HepG2 (cell line): Measurements from ENCODE around the gene ALPL. TPM values are rescaled to one million over a fixed set of nuclear protein-coding genes. Genes with fewer than 3 reads are reported as not detected.

Source experiments
- KDM2A ChIP-seq: sonication (generic); formaldehyde crosslinking; IDR thresholded peaks from 2 replicates; pipeline ENCODE4 v1.4.0; 2020; ENCODE audit warnings: low read depth, missing genetic modification reagents, borderline replicate concordance
- MXI1 ChIP-seq: IDR thresholded peaks from 3 replicates; pipeline ENCODE4 v1.6.1; 2012; ENCODE audit warnings: low read depth, low read length, inconsistent platforms, borderline replicate concordance
- NCOA1 ChIP-seq: sonication (generic); formaldehyde crosslinking; IDR thresholded peaks from 2 replicates; pipeline ENCODE4 v1.9.0; 2021; ENCODE audit warnings: missing genetic modification reagents
- SCMH1 ChIP-seq: sonication (generic); formaldehyde crosslinking; IDR thresholded peaks from 2 replicates; pipeline ENCODE4 v1.9.0; 2021; ENCODE audit warnings: missing genetic modification reagents, mild to moderate bottlenecking, borderline replicate concordance
- ZBTB7A ChIP-seq: sonication (generic); formaldehyde crosslinking; IDR thresholded peaks from 2 replicates; pipeline ENCODE4 v1.8.0; 2022; ENCODE audit warnings: mild to moderate bottlenecking, missing genetic modification reagents
- ZSCAN31 ChIP-seq: sonication (generic); formaldehyde crosslinking; IDR thresholded peaks from 2 replicates; pipeline ENCODE4 v1.5.0; 2020; ENCODE audit warnings: low read depth, mild to moderate bottlenecking, missing genetic modification reagents
- polyA plus RNA-seq, 8 experiments: library from polyadenylated mRNA; depleted of rRNA in 3 of 8; stranded (reverse) in 7 of 8; unstranded in 1 of 8; fragments of >200 nt; fragmentation: Illumina TruSeq in 4 of 8; extraction: Trizol in 4 of 8; gene quantifications; 2 replicates each; pipeline versions ENCODE4 v1.2.1 to v1.2.3, GENCODE V29; 2011 to 2016; ENCODE audit warnings: low read depth in 4 of 8, missing spikeins in 1 of 8, mixed read lengths in 1 of 8; ENCODE audit not compliant: insufficient read depth in 1 of 8
- total RNA-seq, 5 experiments: library from RNA; depleted of rRNA; stranded (reverse); fragments of >200 nt; fragmentation: Illumina TruSeq; extraction: Trizol; gene quantifications; 2 replicates each; pipeline ENCODE4 v1.2.3, GENCODE V29; 2016; ENCODE audit warnings: low read depth in 1 of 5
- TF ChIP-seq, protein P1 (sequence below): sonication (generic); formaldehyde crosslinking; IDR thresholded peaks from 2 replicates; pipeline ENCODE4 v1.4.0; 2020; ENCODE audit warnings: low read depth, missing genetic modification reagents
- TF ChIP-seq, protein P2 (sequence below): sonication (generic); formaldehyde crosslinking; IDR thresholded peaks from 2 replicates; pipeline ENCODE4 v1.5.0; 2020; ENCODE audit warnings: mild to moderate bottlenecking, missing genetic modification reagents, moderate library complexity
- TF ChIP-seq, protein P3 (sequence below): sonication (generic); formaldehyde crosslinking; IDR thresholded peaks from 2 replicates; pipeline ENCODE4 v1.5.1; 2020; ENCODE audit warnings: mild to moderate bottlenecking, missing genetic modification reagents, moderate library complexity
- TF ChIP-seq, protein P4 (sequence below): sonication (generic); formaldehyde crosslinking; IDR thresholded peaks from 2 replicates; pipeline ENCODE4 v1.5.1; 2020; ENCODE audit warnings: mild to moderate bottlenecking, moderate library complexity, missing genetic modification reagents
- TF ChIP-seq, protein P5 (sequence below): sonication (generic); formaldehyde crosslinking; IDR thresholded peaks from 2 replicates; pipeline ENCODE4 v1.5.0; 2020; ENCODE audit warnings: missing genetic modification reagents, mild to moderate bottlenecking, borderline replicate concordance
- TF ChIP-seq, protein P6 (sequence below): fragments of 450-650 bp; IDR thresholded peaks from 2 replicates; pipeline ENCODE4 v1.6.1; 2017; ENCODE audit warnings: mild to moderate bottlenecking

Gene ALPL
- total and polyA plus RNA-seq, 2 of the 13 experiments (the other 11 are each of a cell fraction or from before 2014, with no cell fraction given) = 0.12 TPM; not detected in 1

DNA sequence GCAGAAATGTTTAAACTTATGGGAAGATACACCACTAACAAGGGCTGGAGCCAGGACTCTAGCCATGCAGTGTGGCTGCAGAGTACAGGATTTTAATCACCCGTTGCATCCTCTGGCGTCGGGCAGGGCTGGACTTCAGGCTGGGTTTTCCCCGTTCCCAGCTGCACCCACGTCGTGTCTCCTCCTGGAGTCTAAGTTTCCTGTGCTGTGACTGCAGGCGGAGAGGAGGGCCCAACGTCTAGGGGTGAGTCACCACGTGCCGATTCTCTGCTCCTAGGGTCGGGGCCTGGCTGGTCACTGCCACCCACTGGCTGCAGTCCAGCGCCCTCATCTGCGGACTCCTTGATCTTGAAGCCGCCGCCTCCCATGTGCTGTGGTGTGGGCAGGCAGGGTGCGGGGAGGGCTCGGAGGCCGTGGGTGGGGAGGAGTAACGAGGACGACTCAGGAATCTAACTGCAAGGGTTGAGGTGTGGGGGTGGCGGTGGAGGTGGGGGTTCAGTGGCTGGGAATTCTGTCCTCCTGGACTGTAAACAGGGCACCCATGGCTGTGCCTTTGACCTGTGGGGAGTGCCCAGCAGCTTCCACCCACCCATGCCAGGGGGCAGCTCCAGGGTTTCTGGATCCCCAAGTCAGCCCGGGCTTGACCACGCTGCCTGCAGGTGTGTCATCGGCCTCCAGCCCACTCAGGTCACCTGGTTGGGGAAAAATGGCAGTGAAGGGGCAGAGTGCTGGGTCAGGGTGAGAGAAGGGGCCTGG is 77.8 kb downstream of the ALPL start (continued):
- TF ChIP-seq SCMH1 (CRISPR knock-in tag) (no peak), KDM2A (CRISPR knock-in tag) (peak; percentile 62; the same call in 1 of the 2 replicates), MXI1 (peak; percentile 38; the same call in 1 of the 3 replicates), ZBTB7A (CRISPR knock-in tag) (peak; percentile 20; the same call in 1 of the 2 replicates), NCOA1 (CRISPR knock-in tag) (no peak), ZSCAN31 (CRISPR knock-in tag) (no peak)
- TF ChIP-seq, protein P1, sequence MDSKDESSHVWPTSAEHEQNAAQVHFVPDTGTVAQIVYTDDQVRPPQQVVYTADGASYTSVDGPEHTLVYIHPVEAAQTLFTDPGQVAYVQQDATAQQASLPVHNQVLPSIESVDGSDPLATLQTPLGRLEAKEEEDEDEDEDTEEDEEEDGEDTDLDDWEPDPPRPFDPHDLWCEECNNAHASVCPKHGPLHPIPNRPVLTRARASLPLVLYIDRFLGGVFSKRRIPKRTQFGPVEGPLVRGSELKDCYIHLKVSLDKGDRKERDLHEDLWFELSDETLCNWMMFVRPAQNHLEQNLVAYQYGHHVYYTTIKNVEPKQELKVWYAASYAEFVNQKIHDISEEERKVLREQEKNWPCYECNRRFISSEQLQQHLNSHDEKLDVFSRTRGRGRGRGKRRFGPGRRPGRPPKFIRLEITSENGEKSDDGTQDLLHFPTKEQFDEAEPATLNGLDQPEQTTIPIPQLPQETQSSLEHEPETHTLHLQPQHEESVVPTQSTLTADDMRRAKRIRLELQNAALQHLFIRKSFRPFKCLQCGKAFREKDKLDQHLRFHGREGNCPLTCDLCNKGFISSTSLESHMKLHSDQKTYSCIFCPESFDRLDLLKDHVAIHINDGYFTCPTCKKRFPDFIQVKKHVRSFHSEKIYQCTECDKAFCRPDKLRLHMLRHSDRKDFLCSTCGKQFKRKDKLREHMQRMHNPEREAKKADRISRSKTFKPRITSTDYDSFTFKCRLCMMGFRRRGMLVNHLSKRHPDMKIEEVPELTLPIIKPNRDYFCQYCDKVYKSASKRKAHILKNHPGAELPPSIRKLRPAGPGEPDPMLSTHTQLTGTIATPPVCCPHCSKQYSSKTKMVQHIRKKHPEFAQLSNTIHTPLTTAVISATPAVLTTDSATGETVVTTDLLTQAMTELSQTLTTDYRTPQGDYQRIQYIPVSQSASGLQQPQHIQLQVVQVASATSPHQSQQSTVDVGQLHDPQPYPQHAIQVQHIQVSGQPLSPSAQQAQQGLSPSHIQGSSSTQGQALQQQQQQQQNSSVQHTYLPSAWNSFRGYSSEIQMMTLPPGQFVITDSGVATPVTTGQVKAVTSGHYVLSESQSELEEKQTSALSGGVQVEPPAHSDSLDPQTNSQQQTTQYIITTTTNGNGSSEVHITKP (CRISPR knock-in tag) = peak; percentile 22; the same call in 1 of the 2 replicates
- TF ChIP-seq, protein P2, sequence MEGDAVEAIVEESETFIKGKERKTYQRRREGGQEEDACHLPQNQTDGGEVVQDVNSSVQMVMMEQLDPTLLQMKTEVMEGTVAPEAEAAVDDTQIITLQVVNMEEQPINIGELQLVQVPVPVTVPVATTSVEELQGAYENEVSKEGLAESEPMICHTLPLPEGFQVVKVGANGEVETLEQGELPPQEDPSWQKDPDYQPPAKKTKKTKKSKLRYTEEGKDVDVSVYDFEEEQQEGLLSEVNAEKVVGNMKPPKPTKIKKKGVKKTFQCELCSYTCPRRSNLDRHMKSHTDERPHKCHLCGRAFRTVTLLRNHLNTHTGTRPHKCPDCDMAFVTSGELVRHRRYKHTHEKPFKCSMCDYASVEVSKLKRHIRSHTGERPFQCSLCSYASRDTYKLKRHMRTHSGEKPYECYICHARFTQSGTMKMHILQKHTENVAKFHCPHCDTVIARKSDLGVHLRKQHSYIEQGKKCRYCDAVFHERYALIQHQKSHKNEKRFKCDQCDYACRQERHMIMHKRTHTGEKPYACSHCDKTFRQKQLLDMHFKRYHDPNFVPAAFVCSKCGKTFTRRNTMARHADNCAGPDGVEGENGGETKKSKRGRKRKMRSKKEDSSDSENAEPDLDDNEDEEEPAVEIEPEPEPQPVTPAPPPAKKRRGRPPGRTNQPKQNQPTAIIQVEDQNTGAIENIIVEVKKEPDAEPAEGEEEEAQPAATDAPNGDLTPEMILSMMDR = peak; percentile 65
- TF ChIP-seq, protein P3, sequence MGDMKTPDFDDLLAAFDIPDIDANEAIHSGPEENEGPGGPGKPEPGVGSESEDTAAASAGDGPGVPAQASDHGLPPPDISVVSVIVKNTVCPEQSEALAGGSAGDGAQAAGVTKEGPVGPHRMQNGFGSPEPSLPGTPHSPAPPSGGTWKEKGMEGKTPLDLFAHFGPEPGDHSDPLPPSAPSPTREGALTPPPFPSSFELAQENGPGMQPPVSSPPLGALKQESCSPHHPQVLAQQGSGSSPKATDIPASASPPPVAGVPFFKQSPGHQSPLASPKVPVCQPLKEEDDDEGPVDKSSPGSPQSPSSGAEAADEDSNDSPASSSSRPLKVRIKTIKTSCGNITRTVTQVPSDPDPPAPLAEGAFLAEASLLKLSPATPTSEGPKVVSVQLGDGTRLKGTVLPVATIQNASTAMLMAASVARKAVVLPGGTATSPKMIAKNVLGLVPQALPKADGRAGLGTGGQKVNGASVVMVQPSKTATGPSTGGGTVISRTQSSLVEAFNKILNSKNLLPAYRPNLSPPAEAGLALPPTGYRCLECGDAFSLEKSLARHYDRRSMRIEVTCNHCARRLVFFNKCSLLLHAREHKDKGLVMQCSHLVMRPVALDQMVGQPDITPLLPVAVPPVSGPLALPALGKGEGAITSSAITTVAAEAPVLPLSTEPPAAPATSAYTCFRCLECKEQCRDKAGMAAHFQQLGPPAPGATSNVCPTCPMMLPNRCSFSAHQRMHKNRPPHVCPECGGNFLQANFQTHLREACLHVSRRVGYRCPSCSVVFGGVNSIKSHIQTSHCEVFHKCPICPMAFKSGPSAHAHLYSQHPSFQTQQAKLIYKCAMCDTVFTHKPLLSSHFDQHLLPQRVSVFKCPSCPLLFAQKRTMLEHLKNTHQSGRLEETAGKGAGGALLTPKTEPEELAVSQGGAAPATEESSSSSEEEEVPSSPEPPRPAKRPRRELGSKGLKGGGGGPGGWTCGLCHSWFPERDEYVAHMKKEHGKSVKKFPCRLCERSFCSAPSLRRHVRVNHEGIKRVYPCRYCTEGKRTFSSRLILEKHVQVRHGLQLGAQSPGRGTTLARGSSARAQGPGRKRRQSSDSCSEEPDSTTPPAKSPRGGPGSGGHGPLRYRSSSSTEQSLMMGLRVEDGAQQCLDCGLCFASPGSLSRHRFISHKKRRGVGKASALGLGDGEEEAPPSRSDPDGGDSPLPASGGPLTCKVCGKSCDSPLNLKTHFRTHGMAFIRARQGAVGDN = peak; percentile 91
- TF ChIP-seq, protein P4, sequence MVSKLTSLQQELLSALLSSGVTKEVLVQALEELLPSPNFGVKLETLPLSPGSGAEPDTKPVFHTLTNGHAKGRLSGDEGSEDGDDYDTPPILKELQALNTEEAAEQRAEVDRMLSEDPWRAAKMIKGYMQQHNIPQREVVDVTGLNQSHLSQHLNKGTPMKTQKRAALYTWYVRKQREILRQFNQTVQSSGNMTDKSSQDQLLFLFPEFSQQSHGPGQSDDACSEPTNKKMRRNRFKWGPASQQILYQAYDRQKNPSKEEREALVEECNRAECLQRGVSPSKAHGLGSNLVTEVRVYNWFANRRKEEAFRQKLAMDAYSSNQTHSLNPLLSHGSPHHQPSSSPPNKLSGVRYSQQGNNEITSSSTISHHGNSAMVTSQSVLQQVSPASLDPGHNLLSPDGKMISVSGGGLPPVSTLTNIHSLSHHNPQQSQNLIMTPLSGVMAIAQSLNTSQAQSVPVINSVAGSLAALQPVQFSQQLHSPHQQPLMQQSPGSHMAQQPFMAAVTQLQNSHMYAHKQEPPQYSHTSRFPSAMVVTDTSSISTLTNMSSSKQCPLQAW (CRISPR knock-in tag) = no peak
- TF ChIP-seq, protein P5, sequence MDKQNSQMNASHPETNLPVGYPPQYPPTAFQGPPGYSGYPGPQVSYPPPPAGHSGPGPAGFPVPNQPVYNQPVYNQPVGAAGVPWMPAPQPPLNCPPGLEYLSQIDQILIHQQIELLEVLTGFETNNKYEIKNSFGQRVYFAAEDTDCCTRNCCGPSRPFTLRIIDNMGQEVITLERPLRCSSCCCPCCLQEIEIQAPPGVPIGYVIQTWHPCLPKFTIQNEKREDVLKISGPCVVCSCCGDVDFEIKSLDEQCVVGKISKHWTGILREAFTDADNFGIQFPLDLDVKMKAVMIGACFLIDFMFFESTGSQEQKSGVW = no peak
- TF ChIP-seq, protein P6, sequence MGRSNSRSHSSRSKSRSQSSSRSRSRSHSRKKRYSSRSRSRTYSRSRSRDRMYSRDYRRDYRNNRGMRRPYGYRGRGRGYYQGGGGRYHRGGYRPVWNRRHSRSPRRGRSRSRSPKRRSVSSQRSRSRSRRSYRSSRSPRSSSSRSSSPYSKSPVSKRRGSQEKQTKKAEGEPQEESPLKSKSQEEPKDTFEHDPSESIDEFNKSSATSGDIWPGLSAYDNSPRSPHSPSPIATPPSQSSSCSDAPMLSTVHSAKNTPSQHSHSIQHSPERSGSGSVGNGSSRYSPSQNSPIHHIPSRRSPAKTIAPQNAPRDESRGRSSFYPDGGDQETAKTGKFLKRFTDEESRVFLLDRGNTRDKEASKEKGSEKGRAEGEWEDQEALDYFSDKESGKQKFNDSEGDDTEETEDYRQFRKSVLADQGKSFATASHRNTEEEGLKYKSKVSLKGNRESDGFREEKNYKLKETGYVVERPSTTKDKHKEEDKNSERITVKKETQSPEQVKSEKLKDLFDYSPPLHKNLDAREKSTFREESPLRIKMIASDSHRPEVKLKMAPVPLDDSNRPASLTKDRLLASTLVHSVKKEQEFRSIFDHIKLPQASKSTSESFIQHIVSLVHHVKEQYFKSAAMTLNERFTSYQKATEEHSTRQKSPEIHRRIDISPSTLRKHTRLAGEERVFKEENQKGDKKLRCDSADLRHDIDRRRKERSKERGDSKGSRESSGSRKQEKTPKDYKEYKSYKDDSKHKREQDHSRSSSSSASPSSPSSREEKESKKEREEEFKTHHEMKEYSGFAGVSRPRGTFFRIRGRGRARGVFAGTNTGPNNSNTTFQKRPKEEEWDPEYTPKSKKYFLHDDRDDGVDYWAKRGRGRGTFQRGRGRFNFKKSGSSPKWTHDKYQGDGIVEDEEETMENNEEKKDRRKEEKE = no peak
